HepG2 (cell line): ENCODE measurements around the gene MRPL48. TPM values are rescaled to one million over a fixed set of nuclear protein-coding genes. Genes with fewer than 3 reads are reported as not detected.

Experiments used
- AGO1 ChIP-seq: fragments of 200-400 bp; formaldehyde crosslinking; IDR thresholded peaks from 2 replicates; pipeline ENCODE4 v1.6.1; 2017; ENCODE audit warnings: mild to moderate bottlenecking, low read depth, low read length, moderate library complexity; ENCODE audit not compliant: poor library complexity, severe bottlenecking
- AGO2 ChIP-seq: fragments of 200-400 bp; formaldehyde crosslinking; optimal IDR thresholded peaks from 2 replicates; pipeline ENCODE3; 2017; ENCODE audit warnings: mild to moderate bottlenecking, low read depth, low read length, moderate library complexity
- ASH2L ChIP-seq: fragments of 300-600, 200-600 bp; sonication (generic); IDR thresholded peaks from 2 replicates; pipeline ENCODE4 v1.7.0; 2017; ENCODE audit warnings: low read depth, mild to moderate bottlenecking, moderate library complexity, mixed read lengths, low read length; ENCODE audit not compliant: insufficient read length
- HMGA1 ChIP-seq: sonication (generic); formaldehyde crosslinking; conservative IDR thresholded peaks from 2 replicates; pipeline ENCODE4 v1.4.0; 2020; ENCODE audit warnings: missing genetic modification reagents
- NPAS2 ChIP-seq: sonication (generic); formaldehyde crosslinking; IDR thresholded peaks from 2 replicates; pipeline ENCODE4 v1.8.0; 2022; ENCODE audit warnings: mild to moderate bottlenecking, missing genetic modification reagents, borderline replicate concordance
- PCBP1 ChIP-seq: fragments of 200-400 bp; formaldehyde crosslinking; IDR thresholded peaks from 2 replicates; pipeline ENCODE4 v1.6.1; 2017; ENCODE audit warnings: mild to moderate bottlenecking, low read depth, low read length, borderline replicate concordance
- PHB2 ChIP-seq: fragments of 450-650 bp; IDR thresholded peaks from 2 replicates; pipeline ENCODE4 v1.6.1; 2018; ENCODE audit not compliant: partially characterized antibody
- SAFB2 ChIP-seq: sonication (generic); formaldehyde crosslinking; IDR thresholded peaks from 2 replicates; pipeline ENCODE4 v1.5.1; 2020; ENCODE audit warnings: missing genetic modification reagents, low read depth, mild to moderate bottlenecking, borderline replicate concordance
- SCMH1 ChIP-seq: sonication (generic); formaldehyde crosslinking; IDR thresholded peaks from 2 replicates; pipeline ENCODE4 v1.9.0; 2021; ENCODE audit warnings: missing genetic modification reagents, mild to moderate bottlenecking, borderline replicate concordance
- SIX1 ChIP-seq: sonication (generic); formaldehyde crosslinking; IDR thresholded peaks from 2 replicates; pipeline ENCODE4 v1.4.0; 2020; ENCODE audit warnings: missing genetic modification reagents, borderline replicate concordance
- SMAD9 ChIP-seq: sonication (generic); formaldehyde crosslinking; IDR thresholded peaks from 2 replicates; pipeline ENCODE4 v1.5.1; 2020; ENCODE audit warnings: mild to moderate bottlenecking, missing genetic modification reagents
- SMARCC2 ChIP-seq: fragments of 450-650 bp; IDR thresholded peaks from 2 replicates; pipeline ENCODE4 v1.6.1; 2017; ENCODE audit warnings: antibody characterized with exemption, mild to moderate bottlenecking
- ZBTB21 ChIP-seq: sonication (generic); formaldehyde crosslinking; IDR thresholded peaks from 2 replicates; pipeline ENCODE4 v1.4.0; 2020; ENCODE audit warnings: missing genetic modification reagents
- ZKSCAN5 ChIP-seq: sonication (generic); formaldehyde crosslinking; IDR thresholded peaks from 2 replicates; pipeline ENCODE4 v1.5.1; 2020; ENCODE audit warnings: mild to moderate bottlenecking, missing genetic modification reagents
- ZNF550 ChIP-seq: sonication (generic); formaldehyde crosslinking; IDR thresholded peaks from 2 replicates; pipeline ENCODE4 v1.4.0; 2020; ENCODE audit warnings: mild to moderate bottlenecking, missing genetic modification reagents, borderline replicate concordance
- ZNF589 ChIP-seq: sonication (generic); formaldehyde crosslinking; conservative IDR thresholded peaks from 2 replicates; pipeline ENCODE4 v1.8.0; 2022; ENCODE audit warnings: mild to moderate bottlenecking, moderate library complexity, missing genetic modification reagents
- ZNF879 ChIP-seq: sonication (generic); formaldehyde crosslinking; IDR thresholded peaks from 2 replicates; pipeline ENCODE4 v1.8.1; 2023; ENCODE audit warnings: missing genetic modification reagents
- ZNF891 ChIP-seq: sonication (generic); formaldehyde crosslinking; IDR thresholded peaks from 2 replicates; pipeline ENCODE4 v1.5.0; 2020; ENCODE audit warnings: mild to moderate bottlenecking, missing genetic modification reagents
- ZZZ3 ChIP-seq: sonication (generic); formaldehyde crosslinking; IDR thresholded peaks from 2 replicates; pipeline ENCODE4 v1.4.0; 2020; ENCODE audit warnings: missing genetic modification reagents, mild to moderate bottlenecking, borderline replicate concordance
- polyA plus RNA-seq, 8 experiments: library from polyadenylated mRNA; depleted of rRNA in 3 of 8; stranded (reverse) in 7 of 8; unstranded in 1 of 8; fragments of >200 nt; fragmentation: Illumina TruSeq in 4 of 8; extraction: Trizol in 4 of 8; gene quantifications; 2 replicates each; pipeline versions ENCODE4 v1.2.1 to v1.2.3, GENCODE V29; 2011 to 2016; ENCODE audit warnings: low read depth in 4 of 8, missing spikeins in 1 of 8, mixed read lengths in 1 of 8; ENCODE audit not compliant: insufficient read depth in 1 of 8
- total RNA-seq, 5 experiments: library from RNA; depleted of rRNA; stranded (reverse); fragments of >200 nt; fragmentation: Illumina TruSeq; extraction: Trizol; gene quantifications; 2 replicates each; pipeline ENCODE4 v1.2.3, GENCODE V29; 2016; ENCODE audit warnings: low read depth in 1 of 5
- TF ChIP-seq, protein P1 (sequence below): IDR thresholded peaks from 2 replicates; pipeline ENCODE4 v1.6.1; 2016; ENCODE audit warnings: missing genetic modification reagents, missing compliant biosample characterization
- TF ChIP-seq, protein P2 (sequence below): IDR thresholded peaks from 2 replicates; pipeline ENCODE4 v1.6.1; 2016; ENCODE audit warnings: mild to moderate bottlenecking
- TF ChIP-seq, protein P3 (sequence below): sonication (generic); formaldehyde crosslinking; IDR thresholded peaks from 2 replicates; pipeline ENCODE4 v1.4.0; 2020; ENCODE audit warnings: mild to moderate bottlenecking, missing genetic modification reagents
- TF ChIP-seq, protein P4 (sequence below): IDR thresholded peaks from 2 replicates; pipeline ENCODE4 v1.6.1; 2016

MRPL48 gene
- total and polyA plus RNA-seq, 2 of the 13 experiments (the other 11 are each of a cell fraction or from before 2014, with no cell fraction given) = 61.2 to 67.9 TPM

DNA sequence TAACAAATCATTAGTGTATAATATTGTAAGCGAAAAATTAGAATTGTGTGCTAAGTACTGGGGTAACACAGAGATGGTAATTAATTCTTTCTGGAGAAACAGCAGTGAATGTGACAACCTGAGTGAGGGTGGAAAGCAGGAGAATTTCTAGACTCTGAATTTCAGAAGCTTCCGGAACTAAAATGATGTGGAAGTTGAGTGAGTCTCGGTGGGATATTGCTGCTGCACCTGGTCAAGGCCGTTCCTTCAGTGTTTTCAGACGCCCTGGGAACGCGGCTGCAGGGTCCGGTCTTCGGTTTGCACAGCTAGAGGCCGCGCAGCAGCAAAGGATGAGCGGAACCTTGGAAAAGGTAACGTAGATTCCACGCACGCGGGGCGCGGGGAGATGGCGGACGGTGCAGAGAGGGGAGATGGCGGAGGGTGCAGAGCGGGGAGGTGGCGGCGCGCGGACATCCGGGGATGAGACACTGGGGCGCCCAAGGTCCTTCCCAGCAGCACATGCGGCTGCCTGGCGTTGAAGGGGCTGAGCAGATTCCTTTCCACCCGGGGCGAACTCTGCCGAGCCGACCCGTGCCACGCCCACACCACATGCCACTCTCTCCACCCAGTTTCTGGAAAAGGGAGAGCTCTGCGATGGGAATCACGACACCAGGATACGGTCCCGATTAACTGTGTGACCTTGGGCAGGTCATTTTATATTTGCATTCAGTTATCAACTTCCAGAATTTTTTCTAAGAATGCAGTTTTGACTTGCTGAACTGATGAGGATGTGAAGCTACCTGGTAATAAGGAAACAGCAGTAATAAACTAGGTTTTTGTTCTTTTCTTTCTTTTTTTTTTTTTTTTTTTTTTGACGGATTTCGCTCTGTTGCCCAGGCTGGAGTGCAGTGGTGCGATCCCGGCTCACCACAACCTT lies at the start of gene MRPL48 (continued):
- TF ChIP-seq ZBTB21 (no peak), PCBP1 (peak; percentile 83; the same call in 1 of the 2 replicates), ZNF589 (CRISPR knock-in tag) (peak; percentile 72; the same call in 1 of the 2 replicates), SAFB2 (CRISPR knock-in tag) (peak; percentile 97), SMARCC2 (no peak), SMAD9 (CRISPR knock-in tag) (peak; percentile 94; the same call in 1 of the 2 replicates), PHB2 (no peak), ZNF891 (CRISPR knock-in tag) (peak; percentile 91), AGO1 (peak; percentile 30), ZNF550 (CRISPR knock-in tag) (no peak; the same call in 1 of the 2 replicates), SIX1 (CRISPR knock-in tag) (peak; percentile 44; the same call in 1 of the 2 replicates), ASH2L (peak; percentile 99), AGO2 (peak; percentile 68), ZZZ3 (CRISPR knock-in tag) (peak; percentile 88; the same call in 1 of the 2 replicates), NPAS2 (no peak), ZNF879 (CRISPR knock-in tag) (no peak), HMGA1 (CRISPR knock-in tag) (no peak), ZKSCAN5 (CRISPR knock-in tag) (no peak), SCMH1 (CRISPR knock-in tag) (no peak)
- TF ChIP-seq, protein P1, sequence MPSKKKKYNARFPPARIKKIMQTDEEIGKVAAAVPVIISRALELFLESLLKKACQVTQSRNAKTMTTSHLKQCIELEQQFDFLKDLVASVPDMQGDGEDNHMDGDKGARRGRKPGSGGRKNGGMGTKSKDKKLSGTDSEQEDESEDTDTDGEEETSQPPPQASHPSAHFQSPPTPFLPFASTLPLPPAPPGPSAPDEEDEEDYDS (CRISPR knock-in tag) = no peak; the same call in 1 of the 2 replicates
- TF ChIP-seq, protein P2, sequence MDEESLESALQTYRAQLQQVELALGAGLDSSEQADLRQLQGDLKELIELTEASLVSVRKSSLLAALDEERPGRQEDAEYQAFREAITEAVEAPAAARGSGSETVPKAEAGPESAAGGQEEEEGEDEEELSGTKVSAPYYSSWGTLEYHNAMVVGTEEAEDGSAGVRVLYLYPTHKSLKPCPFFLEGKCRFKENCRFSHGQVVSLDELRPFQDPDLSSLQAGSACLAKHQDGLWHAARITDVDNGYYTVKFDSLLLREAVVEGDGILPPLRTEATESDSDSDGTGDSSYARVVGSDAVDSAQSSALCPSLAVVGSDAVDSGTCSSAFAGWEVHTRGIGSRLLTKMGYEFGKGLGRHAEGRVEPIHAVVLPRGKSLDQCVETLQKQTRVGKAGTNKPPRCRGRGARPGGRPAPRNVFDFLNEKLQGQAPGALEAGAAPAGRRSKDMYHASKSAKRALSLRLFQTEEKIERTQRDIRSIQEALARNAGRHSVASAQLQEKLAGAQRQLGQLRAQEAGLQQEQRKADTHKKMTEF = peak; percentile 96
- TF ChIP-seq, protein P3, sequence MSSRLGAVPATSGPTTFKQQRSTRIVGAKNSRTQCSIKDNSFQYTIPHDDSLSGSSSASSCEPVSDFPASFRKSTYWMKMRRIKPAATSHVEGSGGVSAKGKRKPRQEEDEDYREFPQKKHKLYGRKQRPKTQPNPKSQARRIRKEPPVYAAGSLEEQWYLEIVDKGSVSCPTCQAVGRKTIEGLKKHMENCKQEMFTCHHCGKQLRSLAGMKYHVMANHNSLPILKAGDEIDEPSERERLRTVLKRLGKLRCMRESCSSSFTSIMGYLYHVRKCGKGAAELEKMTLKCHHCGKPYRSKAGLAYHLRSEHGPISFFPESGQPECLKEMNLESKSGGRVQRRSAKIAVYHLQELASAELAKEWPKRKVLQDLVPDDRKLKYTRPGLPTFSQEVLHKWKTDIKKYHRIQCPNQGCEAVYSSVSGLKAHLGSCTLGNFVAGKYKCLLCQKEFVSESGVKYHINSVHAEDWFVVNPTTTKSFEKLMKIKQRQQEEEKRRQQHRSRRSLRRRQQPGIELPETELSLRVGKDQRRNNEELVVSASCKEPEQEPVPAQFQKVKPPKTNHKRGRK (CRISPR knock-in tag) = no peak
- TF ChIP-seq, protein P4, sequence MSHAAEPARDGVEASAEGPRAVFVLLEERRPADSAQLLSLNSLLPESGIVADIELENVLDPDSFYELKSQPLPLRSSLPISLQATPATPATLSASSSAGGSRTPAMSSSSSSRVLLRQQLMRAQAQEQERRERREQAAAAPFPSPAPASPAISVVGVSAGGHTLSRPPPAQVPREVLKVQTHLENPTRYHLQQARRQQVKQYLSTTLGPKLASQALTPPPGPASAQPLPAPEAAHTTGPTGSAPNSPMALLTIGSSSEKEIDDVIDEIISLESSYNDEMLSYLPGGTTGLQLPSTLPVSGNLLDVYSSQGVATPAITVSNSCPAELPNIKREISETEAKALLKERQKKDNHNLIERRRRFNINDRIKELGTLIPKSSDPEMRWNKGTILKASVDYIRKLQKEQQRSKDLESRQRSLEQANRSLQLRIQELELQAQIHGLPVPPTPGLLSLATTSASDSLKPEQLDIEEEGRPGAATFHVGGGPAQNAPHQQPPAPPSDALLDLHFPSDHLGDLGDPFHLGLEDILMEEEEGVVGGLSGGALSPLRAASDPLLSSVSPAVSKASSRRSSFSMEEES (CRISPR knock-in tag) = no peak; the same call in 1 of the 2 replicates
